Gastroesophageal sphincter (tissue), 4 donors: ENCODE data around the gene CHMP1B. TPM values are rescaled to one million over a fixed set of nuclear protein-coding genes. Genes with fewer than 3 reads are reported as not detected.

ENCODE experiments used
- ATAC-seq: fragments of 150-250 bp; one replicate; pipeline ENCODE4 v1.9.1; 2016; ENCODE audit warnings: mild to moderate bottlenecking, moderate library complexity
- H3K27ac ChIP-seq, 4 donors: fragments of 200-600 bp; sonication (generic) in 3 of 4; 1 replicate in 3 of 4; 2 replicates in 1 of 4; pipeline ENCODE4 v1.5.1; 2016 to 2019
- H3K27me3 ChIP-seq: fragments of 200-600 bp; sonication (generic); one replicate; pipeline ENCODE4 v1.5.1; 2019
- H3K36me3 ChIP-seq, 2 donors: fragments of 200-600 bp; sonication (generic); one replicate each; pipeline ENCODE4 v1.5.1; 2019; ENCODE audit warnings: control low read depth in 1 of 2
- H3K4me1 ChIP-seq, 3 donors: fragments of 200-600 bp; sonication (generic); 1 replicate in 2 of 3; 2 replicates in 1 of 3; pipeline ENCODE4 v1.5.1; 2016 to 2019; ENCODE audit warnings: control low read depth in 2 of 3
- H3K4me3 ChIP-seq, 2 donors: fragments of 200-600 bp; sonication (generic); one replicate each; pipeline ENCODE4 v1.5.1; 2019; ENCODE audit warnings: mild to moderate bottlenecking in 1 of 2, moderate library complexity in 1 of 2
- H3K9me3 ChIP-seq, 3 donors: fragments of 200-600 bp; sonication (generic); one replicate each; pipeline ENCODE4 v1.5.1; 2017 to 2019; ENCODE audit warnings: control low read depth in 2 of 3
- CTCF ChIP-seq, 4 experiments: fragments of 200-600 bp in 2 of 4; fragments of 450-650 bp in 2 of 4; sonication (generic) in 1 of 4; IDR thresholded peaks; one replicate each; pipeline ENCODE4 v1.5.1; 2017 to 2019; ENCODE audit warnings: antibody characterized with exemption in 4 of 4, mild to moderate bottlenecking in 2 of 4, moderate library complexity in 2 of 4
- EP300 ChIP-seq: sonication (generic); formaldehyde crosslinking; IDR thresholded peaks from one replicate; pipeline ENCODE4 v1.6.1; 2017; ENCODE audit warnings: antibody characterized with exemption, mild to moderate bottlenecking
- POLR2A ChIP-seq, 2 donors: fragments of 450-650 bp; IDR thresholded peaks; one replicate each; pipeline ENCODE4 v1.6.1; 2017; ENCODE audit warnings: antibody characterized with exemption in 2 of 2, mild to moderate bottlenecking in 2 of 2, moderate library complexity in 1 of 2
- POLR2AphosphoS5 ChIP-seq: sonication (generic); formaldehyde crosslinking; IDR thresholded peaks from one replicate; pipeline ENCODE4 v1.6.1; 2017; ENCODE audit warnings: antibody characterized with exemption
- WGBS, 2 donors: methylation state at CpG; one replicate each; pipeline ENCODE4 v1.1.5; 2018; ENCODE audit warnings: low coverage in 1 of 2; 5-methylcytosine and 5-hydroxymethylcytosine counted together
- total RNA-seq, 4 donors: library from RNA; depleted of rRNA; stranded (reverse); fragments of >200 nt; gene quantifications; one replicate each; pipeline ENCODE4 v1.1.0, GENCODE V29; 2016

The CHMP1B gene
- total RNA-seq, 4 donors from 2014 or later = 46.0 to 71.6 (median 52.8) TPM

- no peaks in the 10 kb centered on the region for H3K4me1 ChIP-seq
- no peak overlapping the region for H3K27ac ChIP-seq
- H3K36me3 ChIP-seq = no peaks in the 10 kb centered on the region
- H3K4me3 ChIP-seq = no peak overlapping the region
- H3K9me3 ChIP-seq = no peaks in the 10 kb centered on the region
- H3K27me3 ChIP-seq = no peaks in the 10 kb centered on the region
- no peak for TF ChIP-seq EP300
- TF ChIP-seq POLR2A (IDR thresholded peaks at IDR 0.05) = no peak
- no peak for TF ChIP-seq CTCF (IDR thresholded peaks at IDR 0.05)
- no peak for TF ChIP-seq POLR2AphosphoS5
- 54 to 70% methylated on average over 5 of the region's 5 CpGs for WGBS, 2 donors
- ATAC-seq = no peak
These were observed 27.7 kb upstream of the CHMP1B start for GRCh38 chr18:11823545-11823944.

- H3K9me3 ChIP-seq = no peaks in the 10 kb centered on the region
- ATAC-seq = no peak
- TF ChIP-seq POLR2AphosphoS5 (no peak), EP300 (no peak), POLR2A (IDR thresholded peaks at IDR 0.05) (no peak), CTCF (IDR thresholded peaks at IDR 0.05) (no peak)
- H3K27me3 ChIP-seq = no peaks in the 10 kb centered on the region
- H3K27ac ChIP-seq = no peak overlapping the region
- H3K4me1 ChIP-seq = no peaks in the 10 kb centered on the region
- no peak overlapping the region for H3K4me3 ChIP-seq
- 72 to 84% methylated on average over 6 to 12 of the region's 12 CpGs for WGBS, 2 donors
- no peaks in the 10 kb centered on the region for H3K36me3 ChIP-seq
These were observed 24.4 kb upstream of the CHMP1B start for GRCh38 chr18:11826836-11827235.

- Histone ChIP-seq H3K4me3 (no peak overlapping the region), H3K9me3 (no peaks in the 10 kb centered on the region), H3K4me1 (no peaks in the 10 kb centered on the region), H3K36me3 (no peaks in the 10 kb centered on the region), H3K27me3 (no peaks in the 10 kb centered on the region), H3K27ac (no peak overlapping the region)
- 55 to 69% methylated on average over 5 of the region's 6 CpGs for WGBS, 2 donors
- no peak for ATAC-seq
- TF ChIP-seq POLR2AphosphoS5 = no peak
- no peak for TF ChIP-seq POLR2A (IDR thresholded peaks at IDR 0.05)
- TF ChIP-seq EP300 = no peak
- TF ChIP-seq CTCF (IDR thresholded peaks at IDR 0.05) = no peak
These were observed 22.3 kb upstream of the CHMP1B start for GRCh38 chr18:11828786-11829432.

GRCh38 chr18:11830585-11830984 is 20.6 kb upstream of the CHMP1B start:
- 96 to 100% methylated on average over 3 to 4 of the region's 4 CpGs for WGBS, 2 donors
- Histone ChIP-seq H3K4me1 (no peaks in the 10 kb centered on the region), H3K27me3 (no peaks in the 10 kb centered on the region), H3K36me3 (no peaks in the 10 kb centered on the region), H3K4me3 (no peak overlapping the region), H3K9me3 (no peaks in the 10 kb centered on the region), H3K27ac (no peak overlapping the region)
- TF ChIP-seq POLR2AphosphoS5 = no peak
- no peak for ATAC-seq

GRCh38 chr18:11831921-11832320 is 19.3 kb upstream of the CHMP1B start:
- Histone ChIP-seq H3K27ac (no peak overlapping the region), H3K4me3 (no peak overlapping the region), H3K36me3 (no peaks in the 10 kb centered on the region), H3K9me3 (no peaks in the 10 kb centered on the region), H3K4me1 (no peaks in the 10 kb centered on the region), H3K27me3 (no peaks in the 10 kb centered on the region)
- TF ChIP-seq CTCF (IDR thresholded peaks at IDR 0.05) (no peak), EP300 (no peak), POLR2AphosphoS5 (no peak), POLR2A (IDR thresholded peaks at IDR 0.05) (no peak)
- 86 to 87% methylated on average over 3 of the region's 3 CpGs for WGBS, 2 donors
- ATAC-seq = no peak
